CD4-positive, alpha-beta T cell treated with Interleukin-15 for 4 hours (primary cell): ENCODE results near the gene SSBP2.

Source experiments
- DNase-seq: peaks from one replicate; pipeline ENCODE4 v3.0.0-alpha.2; 2020; ENCODE audit warnings: low spot score

Gene SSBP2

GRCh38 chr5:81590498-81591384 lies 160.2 kb downstream of the SSBP2 start:
- DNase-seq = no peak

GRCh38 chr5:81579262-81579924 lies 171.5 kb downstream of the SSBP2 start:
- no peak for DNase-seq

- no peak for DNase-seq
Observed at GRCh38 chr5:81577091-81577490, 173.8 kb downstream of the SSBP2 start.

- DNase-seq = no peak
Observed at GRCh38 chr5:81575924-81576323, 175.0 kb downstream of the SSBP2 start.

- DNase-seq = no peak
Observed at GRCh38 chr5:81572201-81572600, 178.7 kb downstream of the SSBP2 start.

- DNase-seq = no peak
Observed at GRCh38 chr5:81558188-81558587, 192.7 kb downstream of the SSBP2 start.

GRCh38 chr5:81556809-81557208 lies 194.1 kb downstream of the SSBP2 start:
- no peak for DNase-seq

GRCh38 chr5:81555865-81556264 lies 195.0 kb downstream of the SSBP2 start:
- DNase-seq = no peak

GRCh38 chr5:81554647-81555046 lies 196.2 kb downstream of the SSBP2 start:
- no peak for DNase-seq

GRCh38 chr5:81553567-81554212 lies 197.2 kb downstream of the SSBP2 start:
- DNase-seq = no peak

GRCh38 chr5:81552852-81553566 lies 197.9 kb downstream of the SSBP2 start:
- no peak for DNase-seq

GRCh38 chr5:81549123-81549522 lies 201.8 kb downstream of the SSBP2 start:
- DNase-seq = no peak

GRCh38 chr5:81547001-81547400 lies 203.9 kb downstream of the SSBP2 start:
- DNase-seq = no peak

- no peak for DNase-seq
Observed at GRCh38 chr5:81545911-81546310, 205.0 kb downstream of the SSBP2 start.

GRCh38 chr5:81544351-81545018 lies 206.4 kb downstream of the SSBP2 start:
- DNase-seq = no peak

- no peak for DNase-seq
Observed at GRCh38 chr5:81542242-81542641, 208.7 kb downstream of the SSBP2 start.

GRCh38 chr5:81537905-81538547 lies 212.9 kb downstream of the SSBP2 start:
- DNase-seq = no peak

GRCh38 chr5:81534441-81534840 lies 216.5 kb downstream of the SSBP2 start:
- DNase-seq = no peak

GRCh38 chr5:81533629-81534405 lies 217.1 kb downstream of the SSBP2 start:
- DNase-seq = no peak

- DNase-seq = no peak
Observed at GRCh38 chr5:81530919-81531318, 220.0 kb downstream of the SSBP2 start.
